Kidney capillary endothelial cell (primary cell): ENCODE data around the gene PHACTR1.

Experiments used
- DNase-seq: peaks from one replicate; pipeline ENCODE4 v3.0.0-alpha.2; 2018; ENCODE audit warnings: low spot score

The PHACTR1 gene

GRCh38 chr6:12803486-12803885, 86.9 kb downstream of the PHACTR1 start:
- no peak for DNase-seq

DNA sequence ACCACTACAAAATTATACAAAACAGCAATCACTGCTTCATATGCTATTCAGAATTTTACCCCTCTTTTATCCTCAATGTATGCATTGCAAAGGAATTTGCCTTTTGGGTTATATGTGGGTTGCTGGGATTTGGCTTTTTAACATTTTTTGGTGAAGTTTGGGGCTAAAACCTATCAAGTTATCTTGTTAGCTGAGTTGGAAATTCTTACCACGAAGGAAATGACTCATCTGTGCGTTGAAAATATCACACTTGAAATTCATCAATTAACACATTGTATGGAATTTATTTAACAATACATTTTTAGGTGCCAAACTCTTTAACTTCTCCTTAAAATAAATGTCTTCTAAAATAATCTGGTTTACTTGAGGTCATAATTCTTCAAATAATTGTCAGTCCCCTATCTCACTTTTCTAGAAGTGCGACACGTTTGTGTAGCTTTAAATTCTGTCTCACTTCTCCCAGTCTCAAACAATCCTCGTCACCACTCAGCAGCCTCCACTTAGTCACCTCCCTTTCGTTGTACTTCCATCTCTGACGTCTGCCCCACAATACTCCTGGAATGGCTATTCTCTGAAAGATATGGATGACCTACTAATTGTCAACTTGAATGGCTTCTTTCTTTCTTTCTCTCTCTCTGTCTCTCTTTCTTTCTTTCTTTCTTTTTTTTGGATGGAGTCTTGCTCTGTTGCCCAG, 88.5 kb downstream of the PHACTR1 start:
- DNase-seq = no peak

DNA sequence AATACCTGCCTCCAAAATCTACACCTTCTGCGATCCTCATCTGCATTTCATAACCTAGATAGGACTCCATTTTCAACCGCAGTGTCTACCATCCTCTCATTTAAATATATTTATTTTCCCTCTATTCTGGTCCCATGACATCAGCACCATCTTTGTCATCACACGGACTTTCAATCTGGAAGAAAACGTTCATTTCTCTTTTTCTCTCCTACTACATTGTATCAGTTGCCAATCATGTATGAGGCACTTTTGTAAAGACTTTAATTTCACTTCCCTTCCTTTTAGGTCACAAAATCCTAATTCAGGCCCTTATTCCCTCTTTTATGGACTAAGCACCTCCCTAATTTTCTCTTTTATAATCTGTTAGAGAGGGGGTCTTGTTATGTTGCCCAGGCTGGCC, 89.6 kb downstream of the PHACTR1 start:
- no peak for DNase-seq

DNA sequence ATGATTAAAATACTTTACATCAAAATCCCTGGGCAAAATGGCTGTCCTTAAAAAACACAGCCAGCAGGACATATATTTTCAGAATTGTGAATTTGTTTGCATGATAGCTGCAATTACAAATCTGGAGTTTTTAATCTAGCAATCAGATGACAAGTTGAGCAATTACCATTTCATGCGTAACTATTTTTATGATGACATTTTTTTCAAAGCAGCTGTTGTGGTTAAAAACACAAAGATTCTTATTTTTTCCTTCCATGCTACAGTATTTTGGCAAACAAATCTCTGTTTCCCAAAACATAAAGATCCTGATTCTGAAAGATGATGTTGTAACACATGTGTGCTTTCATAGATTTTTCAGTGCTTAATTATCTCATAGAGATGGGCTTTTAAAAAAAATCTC, 90.2 kb downstream of the PHACTR1 start:
- DNase-seq = no peak

- DNase-seq = no peak
These were observed 95.0 kb downstream of the PHACTR1 start for GRCh38 chr6:12811519-12811918.

GRCh38 chr6:12813321-12813720, 96.8 kb downstream of the PHACTR1 start:
- DNase-seq = no peak

DNA sequence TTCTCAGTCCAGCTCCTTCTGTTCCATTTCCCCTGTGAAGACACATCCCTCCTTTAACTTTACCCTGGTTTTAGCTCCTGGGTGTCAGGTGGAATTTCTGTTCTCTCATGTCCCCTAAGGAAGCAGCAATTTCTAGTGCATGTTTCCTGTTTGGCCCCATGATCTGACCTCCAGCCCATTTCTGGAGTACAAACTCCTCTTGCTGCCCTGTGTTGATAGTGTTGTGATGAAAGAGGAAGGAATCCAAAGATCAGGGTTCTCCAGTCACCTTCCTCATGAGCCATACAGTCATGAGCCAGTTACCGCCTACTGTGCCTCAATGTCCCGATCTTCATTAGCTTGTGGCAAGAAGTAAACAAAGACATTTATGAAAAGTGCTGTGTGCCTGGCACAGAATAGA, 97.4 kb downstream of the PHACTR1 start:
- no peak for DNase-seq

- no peak for DNase-seq
These were observed 98.5 kb downstream of the PHACTR1 start for GRCh38 chr6:12815089-12815488.

GRCh38 chr6:12815884-12816600, 99.5 kb downstream of the PHACTR1 start:
- no peak for DNase-seq

DNA sequence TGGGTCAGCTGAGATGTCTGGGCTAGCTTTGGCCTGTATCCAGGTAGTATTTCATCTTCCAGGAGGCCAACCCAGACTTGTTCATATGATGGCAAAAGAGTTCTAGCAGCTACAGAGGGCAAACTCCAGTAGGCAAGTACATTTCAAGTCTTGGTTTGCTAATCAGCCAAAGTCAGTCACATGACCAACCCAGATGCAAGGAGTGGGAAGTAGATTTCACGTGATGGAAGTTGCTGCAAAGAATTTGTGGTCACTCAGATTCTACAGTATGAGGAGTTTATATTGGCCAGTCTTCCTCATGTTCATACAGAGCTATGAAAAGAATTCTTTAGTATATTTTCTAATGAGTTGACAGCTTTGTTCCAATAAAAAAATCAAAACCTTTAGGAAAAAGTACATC, 101.8 kb downstream of the PHACTR1 start:
- DNase-seq = no peak

DNA sequence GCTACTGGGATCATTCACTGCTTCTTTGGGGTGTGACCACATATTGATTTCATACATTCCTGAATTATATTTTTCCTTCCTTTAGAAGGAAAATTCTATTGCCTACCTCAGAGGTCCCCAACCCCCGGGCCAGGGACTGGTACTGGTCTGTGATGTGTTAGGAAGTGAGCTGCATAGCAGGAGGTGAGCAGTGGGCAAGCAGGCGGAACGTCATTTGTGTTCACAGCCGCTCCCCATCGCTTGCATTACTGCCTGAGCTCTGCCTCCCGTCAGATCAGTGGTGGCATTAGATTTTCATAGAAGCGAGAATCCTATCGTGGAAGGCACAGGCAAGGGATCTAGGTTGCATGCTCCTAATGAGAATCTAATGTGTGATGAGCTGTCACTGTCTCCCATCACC, 107.3 kb downstream of the PHACTR1 start:
- DNase-seq = no peak

GRCh38 chr6:12826584-12826983, 110.0 kb downstream of the PHACTR1 start:
- DNase-seq = no peak

DNA sequence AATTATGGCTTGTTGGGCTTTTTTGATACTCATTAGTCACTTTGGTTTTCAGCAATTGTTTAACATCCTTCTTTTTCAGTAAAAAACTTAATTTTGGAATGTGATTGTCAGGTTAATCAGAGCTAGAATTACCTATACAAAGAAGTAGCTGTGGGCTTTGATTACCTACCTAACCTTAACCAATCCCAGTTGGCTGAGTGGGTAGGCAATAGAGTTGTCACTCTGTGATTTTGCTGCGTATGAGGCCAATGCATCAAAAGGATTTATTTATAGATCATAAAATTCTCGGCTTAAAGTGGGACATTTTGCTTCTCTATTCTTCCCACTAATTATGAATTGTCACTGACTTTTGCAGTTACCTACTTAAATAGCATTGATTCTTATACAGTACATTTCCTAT, 111.4 kb downstream of the PHACTR1 start:
- DNase-seq = no peak

GRCh38 chr6:12832226-12832735, 115.7 kb downstream of the PHACTR1 start:
- DNase-seq = no peak

GRCh38 chr6:12836009-12836408, 119.4 kb downstream of the PHACTR1 start:
- no peak for DNase-seq

- DNase-seq = no peak
These were observed 125.1 kb downstream of the PHACTR1 start for GRCh38 chr6:12841619-12842018.

- DNase-seq = no peak
These were observed 125.5 kb downstream of the PHACTR1 start for GRCh38 chr6:12842114-12842513.

DNA sequence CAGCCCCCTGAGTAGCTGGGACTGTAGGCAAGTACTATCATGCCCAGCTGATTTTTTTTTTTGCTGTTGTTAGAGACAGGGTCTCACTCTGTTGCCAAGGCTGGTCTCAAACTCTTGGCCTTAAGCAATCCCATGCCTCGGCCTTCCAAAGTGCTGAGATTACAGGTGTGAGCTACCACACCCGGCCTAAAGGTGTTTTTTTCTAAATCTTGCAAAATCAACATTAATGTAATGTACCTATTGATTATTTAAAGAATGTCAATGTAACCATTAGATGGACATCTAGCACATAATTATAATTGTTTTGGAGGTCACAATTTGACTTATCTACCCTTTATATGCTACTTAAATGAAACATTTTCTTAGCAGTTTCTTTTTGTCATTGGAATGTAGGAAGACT, 126.1 kb downstream of the PHACTR1 start:
- DNase-seq = no peak

- peak; percentile 14 for DNase-seq
These were observed 128.0 kb downstream of the PHACTR1 start for GRCh38 chr6:12844284-12845223.

GRCh38 chr6:12845224-12846004, 128.8 kb downstream of the PHACTR1 start:
- DNase-seq = no peak

DNA sequence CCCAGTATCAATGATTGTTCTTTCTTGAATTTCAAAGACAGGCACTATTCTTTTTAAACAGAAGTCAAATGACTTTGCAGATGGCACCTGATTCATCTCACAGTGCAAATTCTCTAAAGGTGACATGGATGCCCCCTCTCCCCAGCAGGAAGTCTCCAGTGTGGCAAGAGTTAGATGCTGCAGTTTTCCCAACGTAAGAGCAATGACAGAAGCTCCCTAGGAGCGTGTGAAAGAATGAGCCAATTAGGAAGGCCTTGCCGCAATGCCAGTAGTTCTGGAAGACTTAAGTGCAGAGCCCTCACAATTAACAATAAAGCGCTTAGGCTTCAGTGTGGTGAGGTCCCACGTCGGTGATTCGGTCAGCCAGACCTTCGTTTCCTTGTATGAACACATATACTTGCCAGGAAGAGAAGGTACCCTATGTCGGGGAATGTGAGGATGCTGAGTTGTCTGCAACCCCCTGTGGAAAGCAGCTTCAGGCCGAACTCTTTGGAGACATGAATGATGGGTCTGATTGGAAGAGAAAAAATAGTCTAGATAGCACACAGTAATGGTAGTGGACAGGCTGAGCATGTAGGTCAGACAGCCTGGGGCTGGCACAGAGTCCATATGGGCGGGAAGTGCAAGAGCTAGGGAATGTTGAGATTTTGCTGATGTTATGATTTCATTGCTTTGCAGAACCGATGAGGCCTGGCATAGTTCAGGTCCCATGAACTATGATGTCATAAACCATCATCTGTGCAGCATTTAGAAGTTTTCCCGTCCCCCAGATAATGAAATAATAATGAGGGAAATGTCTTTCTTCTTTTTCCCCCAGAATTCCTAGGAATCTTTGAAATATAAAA, 132.6 kb downstream of the PHACTR1 start:
- DNase-seq = no peak
